SJCRH30 (cell line): Measurements from ENCODE around the gene NR5A2. TPM values are rescaled to one million over a fixed set of nuclear protein-coding genes. Genes with fewer than 3 reads are reported as not detected.

Source experiments
- DNase-seq, 2 experiments: peaks; one replicate each; pipeline ENCODE4 v3.0.0-alpha.2; 2015 to 2020
- H3K27ac ChIP-seq: fragments of 250-450 bp; sonication (Bioruptor Pico); 2 replicates; pipeline ENCODE4 v1.5.1; 2020; ENCODE audit warnings: mild to moderate bottlenecking, moderate library complexity
- H3K27me3 ChIP-seq: fragments of 250-450 bp; sonication (Bioruptor Pico); 2 replicates; pipeline ENCODE4 v1.5.1; 2020; ENCODE audit warnings: mild to moderate bottlenecking, moderate library complexity
- H3K36me3 ChIP-seq: fragments of 250-450 bp; sonication (Bioruptor Pico); 2 replicates; pipeline ENCODE4 v1.5.1; 2020; ENCODE audit warnings: mild to moderate bottlenecking, moderate library complexity
- H3K4me1 ChIP-seq: fragments of 250-450 bp; sonication (Bioruptor Pico); 2 replicates; pipeline ENCODE4 v1.5.1; 2020; ENCODE audit warnings: mild to moderate bottlenecking, moderate library complexity
- H3K4me3 ChIP-seq: fragments of 250-450 bp; sonication (Bioruptor Pico); 2 replicates; pipeline ENCODE4 v1.5.1; 2020; ENCODE audit warnings: mild to moderate bottlenecking, moderate library complexity
- H3K9me3 ChIP-seq: fragments of 250-450 bp; sonication (Bioruptor Pico); replicated peaks from 2 replicates; pipeline ENCODE4 v1.5.1; 2020; ENCODE audit warnings: mild to moderate bottlenecking, moderate library complexity
- total RNA-seq: library from RNA; depleted of rRNA; stranded (reverse); fragments of >200 nt; shearing (Covaris generic); gene quantifications from 2 replicates; pipeline ENCODE4 v1.2.3, GENCODE V29; 2014

The NR5A2 gene
- total RNA-seq, 1 experiment from 2014 or later = 1.0 TPM

GRCh38 chr1:200147094-200147493, 119.6 kb downstream of the NR5A2 start:
- Histone ChIP-seq H3K36me3 (no peaks in the 10 kb centered on the region), H3K9me3 (no peaks in the 10 kb centered on the region), H3K4me1 (no peaks in the 10 kb centered on the region), H3K27me3 (no peaks in the 10 kb centered on the region), H3K27ac (no peak overlapping the region), H3K4me3 (no peak overlapping the region)
- DNase-seq = no peak

- H3K36me3 ChIP-seq = no peaks in the 10 kb centered on the region
- no peak overlapping the region for H3K4me3 ChIP-seq
- no peaks in the 10 kb centered on the region for H3K9me3 ChIP-seq
- no peak overlapping the region for H3K27ac ChIP-seq
- H3K27me3 ChIP-seq = no peaks in the 10 kb centered on the region
- DNase-seq = no peak
- no peaks in the 10 kb centered on the region for H3K4me1 ChIP-seq
These were observed 120.2 kb downstream of the NR5A2 start for GRCh38 chr1:200147742-200148141.

GRCh38 chr1:200150006-200150405, 122.5 kb downstream of the NR5A2 start:
- Histone ChIP-seq H3K9me3 (no peaks in the 10 kb centered on the region), H3K4me1 (no peaks in the 10 kb centered on the region), H3K27me3 (no peaks in the 10 kb centered on the region), H3K36me3 (no peaks in the 10 kb centered on the region), H3K27ac (no peak overlapping the region), H3K4me3 (no peak overlapping the region)
- no peak for DNase-seq

- no peaks in the 10 kb centered on the region for H3K36me3 ChIP-seq
- peak in 1 of 2 experiments; percentile 4 for DNase-seq
- no peaks in the 10 kb centered on the region for H3K27me3 ChIP-seq
- H3K27ac ChIP-seq = no peak overlapping the region
- no peaks in the 10 kb centered on the region for H3K4me1 ChIP-seq
- H3K4me3 ChIP-seq = no peak overlapping the region
- no peaks in the 10 kb centered on the region for H3K9me3 ChIP-seq
These were observed 123.2 kb downstream of the NR5A2 start for GRCh38 chr1:200150721-200151120.

- no peak overlapping the region for H3K27ac ChIP-seq
- H3K4me1 ChIP-seq = no peaks in the 10 kb centered on the region
- no peaks in the 10 kb centered on the region for H3K27me3 ChIP-seq
- no peak overlapping the region for H3K4me3 ChIP-seq
- H3K36me3 ChIP-seq = no peaks in the 10 kb centered on the region
- no peaks in the 10 kb centered on the region for H3K9me3 ChIP-seq
- DNase-seq = no peak
These were observed 124.8 kb downstream of the NR5A2 start for GRCh38 chr1:200152336-200152735.

GRCh38 chr1:200153277-200154055, 126.0 kb downstream of the NR5A2 start:
- no peaks in the 10 kb centered on the region for H3K9me3 ChIP-seq
- no peak overlapping the region for H3K4me3 ChIP-seq
- H3K27me3 ChIP-seq = no peaks in the 10 kb centered on the region
- no peak for DNase-seq
- H3K36me3 ChIP-seq = no peaks in the 10 kb centered on the region
- no peak overlapping the region for H3K27ac ChIP-seq
- no peaks in the 10 kb centered on the region for H3K4me1 ChIP-seq

- DNase-seq = no peak
These were observed 126.7 kb downstream of the NR5A2 start for GRCh38 chr1:200154069-200154767.

GRCh38 chr1:200157715-200158114, 130.2 kb downstream of the NR5A2 start:
- no peak overlapping the region for H3K27ac ChIP-seq
- H3K4me1 ChIP-seq = no peaks in the 10 kb centered on the region
- no peak for DNase-seq
- no peaks in the 10 kb centered on the region for H3K9me3 ChIP-seq
- no peaks in the 10 kb centered on the region for H3K27me3 ChIP-seq
- H3K36me3 ChIP-seq = no peaks in the 10 kb centered on the region
- no peak overlapping the region for H3K4me3 ChIP-seq

More at GRCh38 chr1:200154069-200154767, 126.7 kb downstream of the NR5A2 start:
- no peaks in the 10 kb centered on the region for H3K4me1 ChIP-seq
- no peak overlapping the region for H3K27ac ChIP-seq
- H3K36me3 ChIP-seq = no peaks in the 10 kb centered on the region
- H3K4me3 ChIP-seq = no peak overlapping the region
- no peaks in the 10 kb centered on the region for H3K9me3 ChIP-seq
- H3K27me3 ChIP-seq = no peaks in the 10 kb centered on the region

- Histone ChIP-seq H3K4me3 (no peak overlapping the region), H3K36me3 (no peaks in the 10 kb centered on the region), H3K27ac (no peak overlapping the region), H3K9me3 (no peaks in the 10 kb centered on the region), H3K4me1 (no peaks in the 10 kb centered on the region), H3K27me3 (no peaks in the 10 kb centered on the region)
- no peak for DNase-seq
These were observed 134.3 kb downstream of the NR5A2 start for GRCh38 chr1:200161801-200162200.

GRCh38 chr1:200162258-200162657, 134.7 kb downstream of the NR5A2 start:
- DNase-seq = no peak
- no peak overlapping the region for H3K4me3 ChIP-seq
- no peaks in the 10 kb centered on the region for H3K36me3 ChIP-seq
- no peaks in the 10 kb centered on the region for H3K27me3 ChIP-seq
- H3K9me3 ChIP-seq = no peaks in the 10 kb centered on the region
- H3K4me1 ChIP-seq = no peaks in the 10 kb centered on the region
- H3K27ac ChIP-seq = no peak overlapping the region

- Histone ChIP-seq H3K4me3 (no peak overlapping the region), H3K27me3 (no peaks in the 10 kb centered on the region), H3K36me3 (no peaks in the 10 kb centered on the region), H3K4me1 (no peaks in the 10 kb centered on the region), H3K27ac (no peak overlapping the region), H3K9me3 (no peaks in the 10 kb centered on the region)
- no peak for DNase-seq
These were observed 135.4 kb downstream of the NR5A2 start for GRCh38 chr1:200162877-200163276.

GRCh38 chr1:200163911-200164310, 136.4 kb downstream of the NR5A2 start:
- Histone ChIP-seq H3K27me3 (no peaks in the 10 kb centered on the region), H3K4me3 (no peak overlapping the region), H3K9me3 (no peaks in the 10 kb centered on the region), H3K4me1 (no peaks in the 10 kb centered on the region), H3K27ac (no peak overlapping the region), H3K36me3 (no peaks in the 10 kb centered on the region)
- no peak for DNase-seq

GRCh38 chr1:200165493-200166220, 138.1 kb downstream of the NR5A2 start:
- Histone ChIP-seq H3K27ac (no peak overlapping the region), H3K4me3 (no peak overlapping the region), H3K36me3 (no peaks in the 10 kb centered on the region), H3K9me3 (no peaks in the 10 kb centered on the region), H3K27me3 (no peaks in the 10 kb centered on the region), H3K4me1 (no peaks in the 10 kb centered on the region)
- DNase-seq = no peak

- no peak overlapping the region for H3K27ac ChIP-seq
- DNase-seq = no peak
- H3K36me3 ChIP-seq = no peaks in the 10 kb centered on the region
- H3K9me3 ChIP-seq = no peaks in the 10 kb centered on the region
- H3K27me3 ChIP-seq = no peaks in the 10 kb centered on the region
- H3K4me1 ChIP-seq = no peaks in the 10 kb centered on the region
- H3K4me3 ChIP-seq = no peak overlapping the region
These were observed 138.9 kb downstream of the NR5A2 start for GRCh38 chr1:200166411-200166810.

GRCh38 chr1:200168926-200169325, 141.4 kb downstream of the NR5A2 start:
- no peaks in the 10 kb centered on the region for H3K4me1 ChIP-seq

More at GRCh38 chr1:200168926-200169325, 141.4 kb downstream of the NR5A2 start:
- H3K27me3 ChIP-seq = no peaks in the 10 kb centered on the region
- H3K4me3 ChIP-seq = no peak overlapping the region
- no peaks in the 10 kb centered on the region for H3K9me3 ChIP-seq
- no peak overlapping the region for H3K27ac ChIP-seq
- no peak for DNase-seq
- no peaks in the 10 kb centered on the region for H3K36me3 ChIP-seq
